GM21737 (cell line): ENCODE measurements around the gene CHSY3.

ENCODE experiments used
- ATAC-seq: cut with Tn5 transposase; IDR thresholded peaks from one replicate; pipeline ENCODE4 v1.9.1; 2021; ENCODE audit warnings: mild to moderate bottlenecking, moderate library complexity; ENCODE audit not compliant: unreplicated experiment

CHSY3 gene

DNA sequence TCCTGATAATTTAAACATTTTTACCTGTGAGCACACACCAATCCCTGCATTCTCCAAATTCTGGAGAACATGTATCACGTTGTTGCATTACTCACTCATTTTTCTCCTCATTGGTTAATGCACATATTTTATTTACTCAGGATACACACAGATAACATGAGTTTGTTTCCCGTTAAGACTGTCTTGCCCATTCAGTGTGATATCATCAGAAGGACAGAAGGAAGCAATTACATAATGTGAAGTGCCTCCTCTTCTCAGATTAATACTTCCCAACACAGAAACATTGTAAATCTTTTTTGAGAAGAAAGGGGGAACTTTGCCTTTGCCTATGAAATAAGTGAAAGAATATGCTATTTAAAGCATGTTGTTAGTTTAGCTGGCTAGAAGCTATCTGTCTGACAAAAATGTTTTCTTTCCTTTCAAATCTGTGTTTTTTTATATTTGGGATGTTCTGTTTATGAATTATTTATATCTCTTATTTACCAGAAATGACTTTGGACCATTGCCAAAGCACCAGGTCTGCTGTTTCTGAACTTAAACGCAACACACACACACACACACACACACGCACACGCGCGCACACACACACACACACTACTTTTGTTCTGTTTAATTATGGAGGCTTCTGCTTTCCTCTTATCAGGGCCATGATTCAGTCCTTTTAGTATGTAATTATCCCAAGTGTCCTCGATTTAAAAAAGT, 186.5 kb downstream of the CHSY3 start:
- ATAC-seq = no peak

DNA sequence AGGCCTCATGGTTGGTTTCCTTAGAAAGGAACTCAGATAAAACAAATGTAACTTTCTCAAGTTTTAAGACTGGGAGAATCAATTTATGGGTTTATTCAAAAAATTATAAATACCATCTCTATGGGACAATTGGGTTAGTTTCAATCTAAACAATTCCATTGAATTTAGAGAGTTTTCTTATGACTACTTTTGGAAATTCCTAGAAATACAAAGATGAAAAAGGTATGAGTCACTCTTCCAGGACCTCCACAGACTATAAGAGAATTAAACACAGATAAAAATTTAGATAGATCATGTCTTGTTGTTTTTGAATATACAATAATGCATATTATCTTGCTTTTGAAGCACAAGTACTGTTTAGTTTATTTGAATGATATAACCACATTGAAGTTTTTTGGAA, 188.7 kb downstream of the CHSY3 start:
- no peak for ATAC-seq

DNA sequence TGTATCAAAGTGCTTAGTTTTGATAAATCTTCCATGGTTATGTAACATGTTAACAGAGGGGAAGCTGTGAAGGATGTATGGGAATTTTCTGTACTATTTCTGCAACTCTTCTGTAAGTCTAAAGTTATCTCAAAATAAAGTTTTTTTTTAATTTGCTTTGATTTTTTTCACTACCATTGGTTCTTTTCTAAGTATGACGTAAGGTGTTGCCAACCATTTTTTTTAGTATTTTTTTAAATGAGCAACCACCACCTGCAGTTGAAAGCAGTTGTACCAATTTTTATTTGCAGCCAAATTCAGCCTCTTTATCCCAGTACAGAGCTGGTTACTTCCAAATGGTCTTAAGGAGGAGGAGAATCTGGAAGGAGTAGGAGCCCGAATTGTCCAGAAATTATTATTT, 192.2 kb downstream of the CHSY3 start:
- ATAC-seq = no peak

DNA sequence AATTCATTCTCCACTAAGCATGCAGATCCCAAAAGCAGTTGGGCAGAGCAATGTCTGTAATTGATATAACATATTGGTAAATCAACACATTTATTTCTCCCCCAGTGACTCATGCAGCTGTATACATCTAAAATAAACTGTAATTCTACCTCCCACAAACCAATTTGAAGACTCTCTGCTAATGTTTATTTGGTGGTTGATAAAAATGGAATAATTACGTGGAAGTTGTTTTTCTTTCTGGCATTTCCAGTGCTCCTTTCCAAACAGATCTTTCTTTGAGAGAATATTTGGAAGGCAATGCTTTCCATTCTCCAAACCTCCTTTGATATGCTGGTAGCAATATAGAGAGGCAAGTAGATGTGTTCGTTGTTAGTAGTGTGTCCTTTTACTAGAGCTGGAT, 194.7 kb downstream of the CHSY3 start:
- no peak for ATAC-seq

GRCh38 chr5:130102375-130102774, 198.1 kb downstream of the CHSY3 start:
- ATAC-seq = no peak

DNA sequence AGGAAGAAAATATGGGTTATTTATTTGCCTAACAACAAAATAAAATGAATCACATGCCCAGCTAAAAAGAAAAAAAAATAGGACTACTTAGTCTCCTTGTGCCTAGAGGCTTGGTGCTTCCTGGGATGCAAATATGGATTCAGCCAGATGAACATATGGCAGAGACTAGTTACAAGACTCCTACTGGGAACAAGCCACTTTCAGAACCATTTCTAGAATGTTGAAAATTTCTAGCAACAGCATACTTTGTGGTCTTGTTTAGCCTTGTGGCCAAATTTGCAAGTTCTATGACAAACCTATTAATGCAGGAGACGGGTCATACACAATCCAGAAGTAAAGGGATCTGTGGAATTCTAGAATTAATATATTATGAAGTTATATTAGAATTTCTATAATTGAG, 198.7 kb downstream of the CHSY3 start:
- no peak for ATAC-seq

GRCh38 chr5:130104895-130105688, 200.8 kb downstream of the CHSY3 start:
- ATAC-seq = no peak

DNA sequence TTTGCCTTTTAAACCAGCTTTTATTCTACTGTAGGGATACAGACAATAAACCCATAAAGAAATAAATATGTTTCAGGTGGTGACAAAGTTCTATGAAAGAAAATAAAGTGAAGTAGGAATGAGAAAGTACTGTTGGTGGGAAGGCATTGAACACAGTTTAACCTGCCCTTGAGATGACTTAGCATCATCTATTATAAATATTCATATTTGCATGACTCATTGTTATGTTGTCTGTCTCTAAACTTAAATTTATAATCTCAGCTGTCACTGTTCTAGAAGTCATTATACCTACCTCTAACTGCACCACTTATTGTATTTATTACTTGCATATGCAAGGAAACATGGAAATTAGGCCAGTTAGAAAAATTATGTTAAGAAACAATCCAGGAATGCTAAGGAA, 202.2 kb downstream of the CHSY3 start:
- no peak for ATAC-seq

DNA sequence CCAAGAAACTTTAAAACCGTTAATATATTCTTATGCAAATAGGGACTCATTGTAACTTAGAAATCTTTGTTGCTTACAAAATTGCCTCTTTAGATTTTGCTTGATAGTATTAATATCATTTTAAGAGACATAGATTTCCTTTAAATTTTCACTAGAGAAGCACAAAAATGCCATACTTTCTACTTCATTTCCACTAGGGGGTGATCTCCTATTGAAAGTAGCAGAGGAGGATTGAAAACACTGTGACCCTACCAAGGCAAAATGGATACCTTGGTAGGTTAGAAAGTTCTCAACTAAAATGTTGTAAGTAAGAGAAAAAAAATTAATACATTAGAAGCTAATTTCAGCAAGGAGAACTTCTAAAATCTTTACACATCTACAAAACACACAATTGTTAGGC, 204.9 kb downstream of the CHSY3 start:
- ATAC-seq = no peak

GRCh38 chr5:130110328-130110727, 206.1 kb downstream of the CHSY3 start:
- no peak for ATAC-seq

- ATAC-seq = no peak
Measured at GRCh38 chr5:130111746-130112145, 207.5 kb downstream of the CHSY3 start.

DNA sequence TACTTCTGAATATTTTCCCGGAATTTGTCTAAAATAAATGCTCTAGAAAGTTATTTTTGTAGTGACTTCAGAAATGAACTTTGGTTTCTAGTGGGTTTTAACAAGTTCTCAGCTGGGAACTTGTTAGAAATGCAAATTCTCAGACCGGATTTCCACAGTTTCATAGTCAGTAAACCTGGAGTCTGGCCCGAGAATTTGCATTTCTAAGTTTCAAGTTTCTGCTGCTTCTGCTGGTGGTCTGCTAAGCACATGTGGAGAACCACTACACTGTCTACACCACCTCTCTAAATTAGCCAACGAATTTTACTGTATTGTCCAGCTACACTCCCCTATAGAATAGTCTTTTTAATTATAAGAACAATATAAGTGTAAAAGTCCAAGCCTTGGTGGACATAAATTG, 208.0 kb downstream of the CHSY3 start:
- ATAC-seq = peak; percentile 72

GRCh38 chr5:130115686-130116085, 211.4 kb downstream of the CHSY3 start:
- no peak for ATAC-seq

GRCh38 chr5:130116462-130116861, 212.2 kb downstream of the CHSY3 start:
- ATAC-seq = no peak

DNA sequence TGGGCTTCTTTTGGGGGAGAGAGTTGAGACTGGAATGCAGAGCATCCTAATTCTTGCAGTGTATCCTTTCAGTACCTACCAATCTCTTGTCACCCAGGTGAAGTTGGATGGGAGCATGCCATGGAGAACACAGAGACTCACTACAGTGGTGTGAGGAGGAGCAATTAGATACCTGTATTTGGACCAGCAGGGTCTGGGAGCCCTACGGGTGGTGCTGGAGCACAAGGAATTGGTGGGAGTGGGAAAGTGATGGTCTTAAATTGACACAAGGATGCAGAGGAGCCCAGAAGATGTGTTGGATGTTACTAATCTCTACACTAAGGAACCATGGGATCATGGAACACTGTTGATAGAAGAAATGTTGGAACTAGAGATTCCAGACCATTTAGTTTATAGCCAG, 212.7 kb downstream of the CHSY3 start:
- ATAC-seq = no peak

GRCh38 chr5:130126746-130127145, 222.5 kb downstream of the CHSY3 start:
- ATAC-seq = no peak

- no peak for ATAC-seq
Measured at GRCh38 chr5:130135506-130135905, 231.2 kb downstream of the CHSY3 start.

- ATAC-seq = no peak
Measured at GRCh38 chr5:130136300-130136699, 232.0 kb downstream of the CHSY3 start.

- ATAC-seq = no peak
Measured at GRCh38 chr5:130137681-130138080, 233.4 kb downstream of the CHSY3 start.

- ATAC-seq = no peak
Measured at GRCh38 chr5:130138406-130139045, 234.3 kb downstream of the CHSY3 start.

GRCh38 chr5:130141659-130142320, 237.5 kb downstream of the CHSY3 start:
- no peak for ATAC-seq
